T-helper 1 cell treated with Interleukin-12 subunit alpha and Interleukin-12 subunit beta and Interleukin-4 antibody, amounts not matched to agents 30 μg/mL and 1 μg/mL, for 36 hours (primary cell): ENCODE measurements around the gene UFD1.

Experiments
- H3K27ac Mint-ChIP-seq: one replicate; pipeline ENCODE4 v1.8.0; 2021; ENCODE audit warnings: mild to moderate bottlenecking, mixed read lengths
- H3K27me3 Mint-ChIP-seq: one replicate; pipeline ENCODE4 v1.8.0; 2021; ENCODE audit warnings: low read depth, mixed read lengths
- H3K36me3 Mint-ChIP-seq: one replicate; pipeline ENCODE4 v1.8.0; 2021; ENCODE audit warnings: low read depth, mixed read lengths
- H3K4me1 Mint-ChIP-seq: one replicate; pipeline ENCODE4 v1.8.0; 2021; ENCODE audit warnings: low read depth, mixed read lengths
- H3K4me3 Mint-ChIP-seq: one replicate; pipeline ENCODE4 v1.8.0; 2021; ENCODE audit warnings: mild to moderate bottlenecking, moderate library complexity, mixed read lengths
- H3K9me3 Mint-ChIP-seq: one replicate; pipeline ENCODE4 v1.8.0; 2021; ENCODE audit warnings: mixed read lengths

The UFD1 gene

DNA sequence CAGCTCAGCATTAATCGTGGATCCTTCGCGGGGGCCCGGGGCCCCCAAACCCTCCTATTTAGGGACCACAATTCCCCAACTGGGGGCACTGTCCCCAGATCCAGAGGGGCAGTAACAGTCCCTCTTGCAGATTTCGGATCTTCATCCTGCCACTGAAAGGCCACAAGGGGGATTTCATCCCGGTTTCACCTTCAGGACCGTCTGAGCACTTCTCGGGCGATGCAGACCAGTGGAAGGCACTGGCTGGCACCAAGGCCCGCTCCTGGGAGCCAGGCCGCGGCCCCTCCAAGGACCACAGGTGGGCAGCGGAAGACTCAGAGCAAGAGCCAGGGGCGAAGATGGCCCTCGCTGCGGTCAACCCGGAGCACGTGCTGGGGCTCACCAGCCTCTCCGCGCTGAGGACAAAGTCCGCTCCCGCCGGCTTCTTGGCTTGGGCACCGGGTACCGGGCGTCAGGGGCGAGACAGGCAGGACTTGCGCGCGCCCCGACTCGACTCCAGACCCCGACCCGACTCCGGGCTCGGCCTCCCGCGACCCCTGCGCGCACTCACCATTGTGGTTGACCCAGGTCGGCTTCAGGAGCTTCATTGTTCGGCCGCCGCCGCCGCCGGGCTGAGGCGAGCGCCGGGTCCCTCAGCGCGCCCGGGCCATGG, 48.0 kb downstream of the UFD1 start:
- H3K4me1 Mint-ChIP-seq: peaks cover 34% of the 10 kb centered on the region
- peak overlapping the region; percentile 94 for H3K4me3 Mint-ChIP-seq
- H3K27ac Mint-ChIP-seq: peak overlapping the region; percentile 90
- H3K36me3 Mint-ChIP-seq: peaks cover 35% of the 10 kb centered on the region
- no peaks in the 10 kb centered on the region for H3K9me3 Mint-ChIP-seq
- no peaks in the 10 kb centered on the region for H3K27me3 Mint-ChIP-seq

DNA sequence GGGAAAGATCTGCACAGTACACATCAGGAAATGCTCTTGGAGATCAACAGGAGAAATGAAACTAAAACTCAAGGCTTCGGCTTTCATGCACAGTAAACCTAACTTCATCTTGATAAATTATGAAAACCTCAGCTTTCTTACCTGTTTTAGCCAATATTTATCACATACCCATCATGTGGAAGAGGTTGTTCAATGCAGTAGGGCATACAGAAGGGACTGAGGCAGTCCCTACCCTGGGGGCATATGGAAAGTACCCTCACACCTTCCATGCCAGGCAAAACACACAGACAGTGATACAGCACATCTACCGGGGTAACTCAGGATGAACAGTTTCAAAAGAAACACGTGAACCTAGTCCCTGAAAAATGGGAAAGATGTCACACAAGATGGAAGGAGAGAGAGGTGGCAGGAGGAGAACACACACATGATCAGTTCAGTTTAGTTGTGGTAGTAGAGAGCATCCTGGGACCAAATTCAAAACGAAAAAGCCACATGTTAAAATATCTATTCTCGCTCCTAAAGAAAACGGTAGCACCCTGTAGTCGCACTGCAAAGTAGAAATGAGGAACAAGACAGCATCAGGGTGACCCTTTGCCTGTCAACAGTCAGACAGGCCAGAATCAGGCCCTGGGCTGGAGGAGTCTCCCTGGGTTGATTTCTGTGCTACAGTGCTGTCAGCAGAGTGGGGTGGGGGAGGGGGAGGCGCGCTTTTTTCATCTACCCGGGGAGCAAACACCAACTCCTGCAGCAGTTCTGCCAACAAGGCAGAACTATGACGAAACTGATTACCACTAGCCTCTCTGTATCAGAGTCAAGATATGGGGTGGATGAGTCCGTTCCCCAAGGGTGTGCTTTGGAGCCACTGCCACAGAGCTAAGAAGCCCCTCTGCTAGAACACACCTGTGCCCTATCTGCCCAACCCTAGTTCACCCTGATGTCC, 48.8 kb downstream of the UFD1 start:
- H3K36me3 Mint-ChIP-seq: peaks cover 33% of the 10 kb centered on the region
- peak overlapping the region; percentile 94 for H3K4me3 Mint-ChIP-seq
- peak overlapping the region; percentile 90 for H3K27ac Mint-ChIP-seq
- no peaks in the 10 kb centered on the region for H3K27me3 Mint-ChIP-seq
- peaks cover 35% of the 10 kb centered on the region for H3K4me1 Mint-ChIP-seq
- H3K9me3 Mint-ChIP-seq: no peaks in the 10 kb centered on the region

DNA sequence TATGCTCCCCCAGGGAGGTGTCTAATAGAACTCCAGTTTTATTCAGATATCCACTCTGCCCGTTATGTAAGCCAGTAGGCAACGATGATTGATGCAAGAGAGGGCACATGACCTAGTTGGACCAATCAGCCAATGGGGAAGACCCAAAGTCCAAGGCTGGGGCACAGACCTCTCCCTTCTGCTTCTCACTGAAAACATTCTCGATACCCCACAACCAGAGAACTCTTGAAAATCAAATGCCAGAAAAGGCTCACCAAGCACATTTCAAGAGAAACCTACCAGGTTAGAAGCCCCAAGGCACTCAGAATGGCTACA, 54.9 kb downstream of the UFD1 start:
- H3K4me1 Mint-ChIP-seq: peaks cover 65% of the 10 kb centered on the region
- no peaks in the 10 kb centered on the region for H3K27me3 Mint-ChIP-seq
- peaks cover 22% of the 10 kb centered on the region for H3K36me3 Mint-ChIP-seq
- no peaks in the 10 kb centered on the region for H3K9me3 Mint-ChIP-seq
- no peak overlapping the region for H3K4me3 Mint-ChIP-seq
- H3K27ac Mint-ChIP-seq: no peak overlapping the region

DNA sequence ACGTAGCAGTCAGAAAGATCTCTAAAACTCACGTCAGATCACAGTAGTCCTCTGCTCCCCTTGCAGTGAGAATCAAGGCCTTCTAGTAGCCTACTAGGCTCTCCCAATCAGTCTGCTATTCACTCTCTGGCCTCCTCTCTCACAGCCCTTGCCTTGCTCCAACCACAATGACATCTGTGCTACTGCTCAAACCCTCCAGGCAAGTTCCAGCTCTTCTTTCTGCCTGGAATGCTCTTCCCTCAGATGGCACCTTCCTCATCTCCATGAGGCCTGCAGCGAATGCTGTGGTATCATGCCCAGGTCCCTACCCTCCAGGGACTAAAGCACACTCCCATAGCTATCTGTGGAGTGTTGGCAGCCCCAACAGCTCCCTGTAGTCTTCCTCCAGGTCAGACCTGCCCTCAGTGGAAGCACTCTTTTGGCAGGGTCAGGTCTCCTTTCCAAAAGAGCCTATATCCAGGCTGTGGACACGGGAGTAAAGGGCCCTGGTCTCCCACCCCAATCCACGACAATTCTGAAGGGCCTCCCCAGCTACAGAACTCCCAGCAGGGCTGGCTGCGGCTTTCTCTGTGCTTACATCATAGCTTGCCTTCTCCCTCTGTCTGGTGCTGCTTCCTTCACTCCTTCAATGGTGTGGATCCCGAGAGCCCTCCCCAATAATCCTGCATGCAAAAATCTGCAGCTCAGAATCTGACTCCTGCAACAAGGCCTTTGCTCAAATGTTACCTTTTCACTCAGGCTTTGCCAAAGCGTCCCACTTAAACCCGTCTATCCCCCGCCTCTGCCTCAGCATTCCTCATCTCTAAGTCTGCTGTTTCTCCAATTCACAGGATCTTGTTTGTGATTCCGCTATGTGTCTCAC, 56.3 kb downstream of the UFD1 start:
- H3K27ac Mint-ChIP-seq: peak overlapping the region; percentile 61
- no peaks in the 10 kb centered on the region for H3K9me3 Mint-ChIP-seq
- no peaks in the 10 kb centered on the region for H3K27me3 Mint-ChIP-seq
- peaks cover 63% of the 10 kb centered on the region for H3K4me1 Mint-ChIP-seq
- no peak overlapping the region for H3K4me3 Mint-ChIP-seq
- H3K36me3 Mint-ChIP-seq: peaks cover 17% of the 10 kb centered on the region

DNA sequence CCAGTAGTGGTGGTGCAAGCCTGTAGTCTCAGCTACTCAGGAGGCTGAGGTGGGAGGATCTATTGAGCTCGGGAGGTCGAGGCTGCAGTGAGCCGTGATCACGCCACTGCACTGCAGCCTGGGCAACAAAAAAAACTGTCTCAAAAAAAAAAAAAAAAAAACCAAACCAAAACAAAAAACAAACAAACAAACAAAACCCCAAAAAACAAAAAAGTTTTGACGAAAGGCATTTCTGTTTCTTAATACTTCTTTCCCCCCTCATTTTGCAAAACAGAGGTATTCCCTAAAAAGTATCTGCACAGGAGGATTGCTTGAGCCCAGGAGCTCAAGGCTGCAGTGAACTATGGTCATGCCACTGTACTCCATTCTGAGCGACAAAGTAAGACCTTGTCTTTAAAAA, 58.7 kb downstream of the UFD1 start:
- Mint-ChIP-seq H3K27ac (peak overlapping the region; percentile 81), H3K27me3 (no peaks in the 10 kb centered on the region), H3K4me3 (peak overlapping the region; percentile 45), H3K36me3 (peaks cover 5% of the 10 kb centered on the region), H3K9me3 (no peaks in the 10 kb centered on the region), H3K4me1 (peaks cover 54% of the 10 kb centered on the region)

DNA sequence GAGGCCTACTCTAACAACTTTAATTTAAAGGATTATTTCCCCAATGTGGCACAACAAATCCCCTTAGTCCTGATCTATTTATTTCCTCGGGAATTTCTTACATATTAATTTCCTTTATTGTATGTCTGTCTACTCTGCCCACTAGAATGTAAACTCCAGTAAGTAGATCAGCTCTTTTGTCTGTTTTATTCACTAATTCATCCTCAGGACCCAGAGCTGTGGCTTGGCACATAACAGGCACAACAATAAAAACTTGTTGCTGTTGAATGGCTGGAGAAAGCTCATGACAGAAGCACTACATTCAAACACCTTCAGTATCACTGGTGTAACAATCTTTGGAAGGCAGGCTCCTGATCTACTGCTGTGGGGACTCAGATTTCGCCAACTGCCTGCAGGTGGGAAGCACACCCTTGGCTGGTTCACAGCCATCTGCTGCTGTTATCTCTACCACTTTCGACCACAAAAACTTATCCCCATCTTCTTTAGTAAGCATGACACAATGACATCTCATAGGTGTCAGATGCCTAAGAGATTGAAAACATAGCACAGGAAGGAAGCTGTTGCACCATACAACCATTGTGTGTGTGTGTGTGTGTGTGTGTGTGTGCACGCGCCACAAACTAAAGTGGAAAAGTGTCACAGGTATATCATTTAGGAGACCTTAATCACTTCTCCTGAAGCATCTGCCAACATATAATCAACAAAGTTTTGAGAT, 59.4 kb downstream of the UFD1 start:
- peaks cover 5% of the 10 kb centered on the region for H3K36me3 Mint-ChIP-seq
- H3K4me3 Mint-ChIP-seq: peak overlapping the region; percentile 45
- H3K4me1 Mint-ChIP-seq: peaks cover 57% of the 10 kb centered on the region
- H3K9me3 Mint-ChIP-seq: no peaks in the 10 kb centered on the region
- peak overlapping the region; percentile 81 for H3K27ac Mint-ChIP-seq
- H3K27me3 Mint-ChIP-seq: no peaks in the 10 kb centered on the region

DNA sequence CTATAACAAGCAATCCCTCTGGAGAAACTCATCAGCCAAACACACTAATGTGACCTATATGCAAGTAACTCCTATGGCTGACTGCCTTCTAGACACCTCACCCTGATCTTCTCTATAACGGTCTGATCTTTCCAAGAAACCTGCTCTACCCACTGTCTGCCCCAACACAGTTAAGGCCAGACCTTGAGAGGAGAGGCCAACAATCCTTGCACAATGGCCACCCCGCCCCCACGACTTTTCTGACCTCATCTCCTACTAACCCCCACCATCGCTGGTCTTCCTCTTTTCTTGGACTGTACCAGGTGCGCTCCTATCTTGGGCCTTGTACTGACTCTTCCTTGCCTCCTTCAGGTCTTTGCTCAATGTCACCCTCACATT, 59.9 kb downstream of the UFD1 start:
- Mint-ChIP-seq H3K4me1 (peaks cover 56% of the 10 kb centered on the region), H3K4me3 (peak overlapping the region; percentile 45), H3K27ac (peak overlapping the region; percentile 81), H3K27me3 (no peaks in the 10 kb centered on the region), H3K9me3 (no peaks in the 10 kb centered on the region), H3K36me3 (peaks cover 5% of the 10 kb centered on the region)

DNA sequence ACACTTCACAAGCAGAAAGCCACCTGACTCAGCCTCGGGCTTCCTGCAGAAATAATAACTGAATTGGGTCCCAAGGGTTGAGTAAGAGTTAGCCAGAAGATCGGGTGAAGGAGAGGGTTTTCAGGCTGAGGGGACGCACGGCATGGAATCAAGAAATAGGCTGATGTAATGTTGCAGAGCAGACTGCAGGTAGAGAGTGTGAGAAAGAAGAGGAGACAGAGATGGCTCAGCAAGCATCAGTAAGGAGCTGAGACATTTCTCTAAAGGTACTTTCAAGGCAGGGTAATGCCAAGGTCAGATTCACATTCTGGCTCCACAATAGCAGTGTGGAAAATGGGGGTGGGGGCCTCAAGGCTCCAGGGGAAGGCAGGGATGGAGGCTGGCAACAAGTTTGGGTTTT, 66.1 kb downstream of the UFD1 start:
- Mint-ChIP-seq H3K27me3 (no peaks in the 10 kb centered on the region), H3K4me1 (peaks cover 22% of the 10 kb centered on the region), H3K9me3 (no peaks in the 10 kb centered on the region), H3K27ac (peak overlapping the region; percentile 1), H3K4me3 (no peak overlapping the region), H3K36me3 (peaks cover 10% of the 10 kb centered on the region)

DNA sequence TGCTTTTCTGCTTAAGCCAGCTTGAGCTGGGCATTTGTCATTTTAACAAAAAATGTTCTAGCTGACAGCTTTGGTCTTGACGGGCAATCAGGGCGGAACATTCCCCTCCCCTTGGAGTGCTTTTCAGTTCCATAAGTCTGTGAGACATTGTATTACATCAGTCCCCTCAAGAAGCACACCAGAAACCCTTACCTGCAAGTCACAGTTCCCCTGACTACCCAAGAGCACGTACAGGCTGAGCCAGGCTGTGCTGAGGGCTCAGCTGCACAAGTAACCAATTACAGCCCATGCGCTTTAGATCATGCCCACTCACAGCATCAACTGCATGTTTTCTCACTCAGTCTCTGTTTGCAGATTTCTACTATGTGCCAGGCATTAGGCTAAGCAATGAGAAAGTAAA, 66.5 kb downstream of the UFD1 start:
- H3K4me3 Mint-ChIP-seq: no peak overlapping the region
- H3K9me3 Mint-ChIP-seq: no peaks in the 10 kb centered on the region
- H3K4me1 Mint-ChIP-seq: peaks cover 20% of the 10 kb centered on the region
- no peaks in the 10 kb centered on the region for H3K27me3 Mint-ChIP-seq
- H3K27ac Mint-ChIP-seq: peak overlapping the region; percentile 1
- peaks cover 10% of the 10 kb centered on the region for H3K36me3 Mint-ChIP-seq

DNA sequence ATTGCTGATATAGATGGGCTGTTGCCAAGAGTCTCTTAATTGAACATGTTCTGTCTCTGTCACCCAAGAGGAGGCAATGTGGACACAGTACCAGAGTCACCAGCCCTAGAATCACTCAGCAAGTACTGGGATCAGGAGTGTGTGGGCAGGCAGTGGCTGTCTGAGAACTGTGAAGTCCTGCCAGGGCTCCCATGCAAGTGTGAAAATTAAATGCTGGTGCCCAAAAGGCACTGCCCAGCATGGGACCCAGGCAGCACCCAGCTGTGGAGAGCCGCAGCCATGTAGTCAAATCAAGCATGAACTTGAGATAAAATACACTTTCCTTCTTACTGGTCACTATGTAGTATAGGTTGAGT, 67.3 kb downstream of the UFD1 start:
- Mint-ChIP-seq H3K27ac (no peak overlapping the region), H3K4me1 (peaks cover 20% of the 10 kb centered on the region), H3K4me3 (no peak overlapping the region), H3K27me3 (no peaks in the 10 kb centered on the region), H3K9me3 (no peaks in the 10 kb centered on the region), H3K36me3 (peaks cover 16% of the 10 kb centered on the region)

DNA sequence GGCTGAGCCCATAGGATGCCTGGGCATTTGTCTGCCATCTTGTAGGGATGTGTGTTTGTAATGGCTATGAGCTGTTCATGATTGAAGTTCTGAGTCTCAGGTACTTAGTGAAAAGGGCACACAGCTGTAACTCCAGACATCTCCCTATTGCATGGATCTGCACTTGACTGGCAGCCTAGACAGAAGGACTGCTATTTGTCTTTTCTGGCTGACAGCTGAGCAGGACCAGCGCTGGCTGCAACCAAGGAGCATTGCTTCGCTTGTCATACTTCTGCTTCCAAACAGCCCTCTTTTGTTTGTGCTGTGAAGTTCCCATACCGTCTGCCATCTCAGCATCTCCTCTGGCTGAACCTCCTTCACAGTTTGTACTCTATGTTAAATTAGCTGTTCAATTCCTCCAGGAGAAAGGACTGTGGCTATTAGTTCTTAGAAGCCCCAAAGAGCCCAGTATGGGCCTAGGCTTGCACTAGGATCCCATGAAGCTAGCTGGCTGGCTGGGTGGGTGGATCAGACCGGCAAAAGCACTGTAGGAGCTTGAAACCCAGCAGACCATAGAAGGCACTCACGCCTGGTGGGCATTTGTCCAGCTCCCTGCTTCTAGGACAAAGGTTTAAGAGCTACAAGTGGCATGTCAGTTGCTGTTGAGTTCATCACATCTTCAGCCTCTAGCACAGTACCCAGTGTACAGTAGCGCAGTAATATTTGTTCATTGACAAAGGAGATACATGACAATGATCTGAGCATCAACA, 67.9 kb downstream of the UFD1 start:
- no peaks in the 10 kb centered on the region for H3K27me3 Mint-ChIP-seq
- H3K4me1 Mint-ChIP-seq: peaks cover 20% of the 10 kb centered on the region
- H3K27ac Mint-ChIP-seq: no peak overlapping the region
- no peaks in the 10 kb centered on the region for H3K9me3 Mint-ChIP-seq
- H3K36me3 Mint-ChIP-seq: peaks cover 18% of the 10 kb centered on the region
- H3K4me3 Mint-ChIP-seq: no peak overlapping the region

DNA sequence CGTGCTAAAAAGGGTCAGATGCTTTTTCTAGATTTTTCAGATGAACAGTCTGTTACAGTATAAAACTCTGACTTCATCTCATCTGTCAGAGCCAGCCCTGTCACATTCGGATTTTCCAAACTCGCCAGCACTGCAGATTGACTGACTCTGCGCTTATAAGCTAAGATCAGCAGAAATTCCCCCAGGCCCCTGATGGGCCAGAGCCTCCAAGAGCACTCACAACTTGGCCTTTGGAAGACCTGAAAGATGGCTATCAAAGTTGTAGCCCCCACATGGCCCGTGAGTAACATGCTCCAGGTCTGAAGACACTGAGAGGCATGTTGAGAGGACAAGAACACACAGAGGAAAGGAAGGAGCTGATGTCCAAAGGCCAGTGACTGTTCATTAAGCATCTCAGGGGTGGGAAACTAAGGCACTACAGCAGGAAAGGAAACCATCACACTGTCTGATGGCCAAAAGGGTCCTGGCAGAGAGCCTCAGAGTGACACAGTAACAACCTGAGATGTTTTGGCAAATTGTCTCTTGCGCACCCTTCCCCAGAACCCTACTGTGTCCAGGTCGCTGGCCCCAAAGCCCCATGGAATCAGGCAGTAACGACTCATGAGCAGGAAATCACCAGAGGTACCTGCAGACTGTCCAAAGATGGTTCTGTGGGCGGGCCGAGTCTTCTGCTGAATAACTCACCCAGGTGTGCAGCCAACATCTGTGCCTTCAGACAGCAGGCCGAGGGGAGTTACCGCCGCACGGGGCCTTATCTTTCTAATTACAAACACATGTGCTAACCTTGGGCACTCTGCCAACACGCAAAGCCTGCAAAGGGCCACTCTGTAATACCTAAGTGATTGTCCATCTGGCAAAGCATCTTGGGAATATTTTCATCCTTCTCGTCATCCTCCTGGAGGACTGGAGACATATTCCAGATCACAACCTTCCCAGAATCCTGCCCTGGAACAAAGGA, 71.1 kb downstream of the UFD1 start:
- H3K4me1 Mint-ChIP-seq: peaks cover 8% of the 10 kb centered on the region
- no peaks in the 10 kb centered on the region for H3K9me3 Mint-ChIP-seq
- peaks cover 31% of the 10 kb centered on the region for H3K36me3 Mint-ChIP-seq
- no peak overlapping the region for H3K4me3 Mint-ChIP-seq
- H3K27me3 Mint-ChIP-seq: no peaks in the 10 kb centered on the region
- H3K27ac Mint-ChIP-seq: no peak overlapping the region

DNA sequence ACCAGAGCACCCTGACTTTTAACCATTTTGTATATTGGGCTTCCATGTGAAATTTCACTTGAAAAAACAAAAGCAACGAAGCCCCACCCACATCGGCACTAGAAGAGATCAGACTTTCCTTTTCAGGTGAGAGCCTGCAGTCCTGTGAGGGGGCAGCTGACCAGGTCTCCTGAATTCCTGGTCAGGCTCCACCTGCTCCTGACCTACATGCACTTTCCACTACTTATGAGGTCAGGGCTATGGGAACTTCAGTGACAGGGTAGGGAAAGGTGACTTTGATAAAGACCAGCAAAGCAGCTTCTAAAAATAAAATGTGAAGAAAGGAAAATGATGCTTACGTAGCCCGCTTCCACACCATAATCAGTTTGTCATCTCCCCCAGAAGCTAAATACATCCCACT, 72.1 kb downstream of the UFD1 start:
- no peaks in the 10 kb centered on the region for H3K9me3 Mint-ChIP-seq
- no peak overlapping the region for H3K4me3 Mint-ChIP-seq
- no peaks in the 10 kb centered on the region for H3K27me3 Mint-ChIP-seq
- no peak overlapping the region for H3K27ac Mint-ChIP-seq
- peaks cover under 1% of the 10 kb centered on the region for H3K4me1 Mint-ChIP-seq
- peaks cover 29% of the 10 kb centered on the region for H3K36me3 Mint-ChIP-seq
